AG04450 (cell line): Measurements from ENCODE around the gene TRDN. TPM values are rescaled to one million over a fixed set of nuclear protein-coding genes. Genes with fewer than 3 reads are reported as not detected.
A peak's percentile ranks its signal among the peaks of the same experiment; 100 is the strongest.
"Not testable (repeated sequence)": the region's sequence is repeated elsewhere in the genome, so short reads cannot be mapped to it uniquely, and the experiment has no call there.

Experiments used
- CTCF ChIA-PET: fragments of 300-600, 350-600 bp; formaldehyde crosslinking; extraction: SDS; loops from one replicate; lab custom pipeline; 2022; ENCODE audit warnings: antibody characterized with exemption, inconsistent platforms; lab: Charles Lee
- POLR2A ChIA-PET: fragments of 350-600 bp; formaldehyde crosslinking; extraction: SDS; loops from one replicate; lab custom pipeline; 2021; ENCODE audit warnings: antibody characterized with exemption, inconsistent platforms; lab: Yijun Ruan, JAX
- DNase-seq: peaks from one replicate; pipeline ENCODE4 v3.0.0-alpha.2; 2011; ENCODE audit warnings: low read depth, low spot score
- H3K27ac ChIP-seq: one replicate; pipeline ENCODE4 v1.5.1; 2012; ENCODE audit warnings: low read depth, low read length, control low read depth
- H3K27me3 ChIP-seq: one replicate; pipeline ENCODE4 v1.6.0; 2012; ENCODE audit warnings: low read length; ENCODE audit not compliant: control insufficient read depth, insufficient read depth
- H3K4me3 ChIP-seq: 2 replicates; pipeline ENCODE4 v1.5.1; 2011; ENCODE audit warnings: mild to moderate bottlenecking, low read depth, low read length, control low read depth
- H3K9me3 ChIP-seq: 2 replicates; pipeline ENCODE4 v1.5.1; 2012; ENCODE audit warnings: low read length; ENCODE audit not compliant: control insufficient read depth, insufficient read depth
- polyA plus RNA-seq: library from polyadenylated mRNA; depleted of rRNA; stranded (reverse); fragments of >200 nt; gene quantifications from 2 replicates; pipeline ENCODE4 v1.2.3, GENCODE V29; 2011
- TF ChIP-seq, protein P1 (sequence below): IDR thresholded peaks from 2 replicates; pipeline ENCODE4 v1.5.1; 2011; ENCODE audit warnings: low read depth, low read length, control low read depth, inconsistent platforms

Gene TRDN
- polyA plus RNA-seq, 1 experiment, result not detected

DNA sequence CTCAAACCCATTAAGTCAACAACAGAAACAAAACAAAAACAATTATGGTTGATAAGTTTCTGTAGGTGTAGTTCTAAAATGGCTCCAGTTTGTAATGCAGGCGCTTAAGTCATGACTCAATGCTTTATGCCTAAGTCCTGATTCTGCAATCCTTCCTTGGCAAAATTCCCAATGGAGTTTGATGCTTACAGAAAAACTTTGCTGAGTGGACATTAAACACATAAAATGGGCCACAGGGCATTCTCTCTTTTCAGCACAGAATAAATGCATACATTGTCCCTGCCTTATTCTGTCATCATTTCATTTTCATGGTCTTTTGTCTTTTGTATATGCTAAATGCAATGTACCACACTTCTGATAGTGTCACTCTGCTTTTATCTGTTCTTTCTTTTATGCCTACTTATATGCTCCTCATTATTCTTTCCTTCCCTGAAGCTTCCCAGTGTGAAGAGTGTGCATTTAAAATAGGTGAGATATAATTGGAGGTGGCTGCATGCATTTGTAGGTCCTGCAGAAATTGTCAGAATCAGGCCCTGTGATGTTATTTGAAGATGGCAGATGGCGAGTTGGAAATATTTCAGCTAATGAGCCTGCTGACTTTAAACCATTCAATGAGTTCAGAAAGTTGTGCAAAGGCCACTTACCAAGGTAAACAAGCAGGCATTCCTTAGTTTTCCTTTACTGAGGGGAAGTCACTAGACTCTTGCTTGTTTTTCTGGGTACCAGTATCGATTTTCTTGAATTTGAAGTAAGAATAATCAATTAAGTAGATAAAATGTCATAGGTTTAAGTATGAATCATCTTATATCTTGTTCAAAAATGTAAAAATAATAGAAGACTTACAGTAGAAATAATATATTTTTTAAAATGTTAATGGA lies 313.1 kb downstream of the TRDN start:
- no peak for DNase-seq

GRCh38 chr6:123321020-123321419 lies 315.7 kb downstream of the TRDN start:
- TF ChIP-seq, protein P1, sequence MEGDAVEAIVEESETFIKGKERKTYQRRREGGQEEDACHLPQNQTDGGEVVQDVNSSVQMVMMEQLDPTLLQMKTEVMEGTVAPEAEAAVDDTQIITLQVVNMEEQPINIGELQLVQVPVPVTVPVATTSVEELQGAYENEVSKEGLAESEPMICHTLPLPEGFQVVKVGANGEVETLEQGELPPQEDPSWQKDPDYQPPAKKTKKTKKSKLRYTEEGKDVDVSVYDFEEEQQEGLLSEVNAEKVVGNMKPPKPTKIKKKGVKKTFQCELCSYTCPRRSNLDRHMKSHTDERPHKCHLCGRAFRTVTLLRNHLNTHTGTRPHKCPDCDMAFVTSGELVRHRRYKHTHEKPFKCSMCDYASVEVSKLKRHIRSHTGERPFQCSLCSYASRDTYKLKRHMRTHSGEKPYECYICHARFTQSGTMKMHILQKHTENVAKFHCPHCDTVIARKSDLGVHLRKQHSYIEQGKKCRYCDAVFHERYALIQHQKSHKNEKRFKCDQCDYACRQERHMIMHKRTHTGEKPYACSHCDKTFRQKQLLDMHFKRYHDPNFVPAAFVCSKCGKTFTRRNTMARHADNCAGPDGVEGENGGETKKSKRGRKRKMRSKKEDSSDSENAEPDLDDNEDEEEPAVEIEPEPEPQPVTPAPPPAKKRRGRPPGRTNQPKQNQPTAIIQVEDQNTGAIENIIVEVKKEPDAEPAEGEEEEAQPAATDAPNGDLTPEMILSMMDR, result no peak
- H3K27ac ChIP-seq, result no peak overlapping the region
- ChIA-PET POLR2A (no interaction called here), CTCF (no interaction called here)
- H3K27me3 ChIP-seq, result no peaks in the 10 kb centered on the region
- DNase-seq, result no peak
- no peaks in the 10 kb centered on the region for H3K9me3 ChIP-seq
- H3K4me3 ChIP-seq, result no peak overlapping the region

More for the DNA sequence above, 313.1 kb downstream of the TRDN start:
- H3K4me3 ChIP-seq, result no peak overlapping the region
- no peaks in the 10 kb centered on the region for H3K27me3 ChIP-seq
- no peak overlapping the region for H3K27ac ChIP-seq
- H3K9me3 ChIP-seq, result no peaks in the 10 kb centered on the region
- CTCF ChIA-PET, result interaction anchor here (0.8 kb wide), 1 partner anchor 454 kb away, joined by 3 read pairs; no protein-coding TSS in a partner anchor
- POLR2A ChIA-PET, result no interaction called here
- TF ChIP-seq, protein P1, result no peak

- no peak for DNase-seq
- TF ChIP-seq, protein P1, result peak; percentile 53
- H3K27me3 ChIP-seq, result no peaks in the 10 kb centered on the region
- no peak overlapping the region for H3K27ac ChIP-seq
- no peak overlapping the region for H3K4me3 ChIP-seq
- ChIA-PET CTCF (interaction anchor here (0.6 to 5.4 kb wide), 3 partner anchors 446 to 586 kb away, joined by 5 to 48 read pairs (median 12); no protein-coding TSS in a partner anchor), POLR2A (no interaction called here)
- H3K9me3 ChIP-seq, result no peaks in the 10 kb centered on the region
These were observed 319.9 kb downstream of the TRDN start for GRCh38 chr6:123316733-123317323.

DNA sequence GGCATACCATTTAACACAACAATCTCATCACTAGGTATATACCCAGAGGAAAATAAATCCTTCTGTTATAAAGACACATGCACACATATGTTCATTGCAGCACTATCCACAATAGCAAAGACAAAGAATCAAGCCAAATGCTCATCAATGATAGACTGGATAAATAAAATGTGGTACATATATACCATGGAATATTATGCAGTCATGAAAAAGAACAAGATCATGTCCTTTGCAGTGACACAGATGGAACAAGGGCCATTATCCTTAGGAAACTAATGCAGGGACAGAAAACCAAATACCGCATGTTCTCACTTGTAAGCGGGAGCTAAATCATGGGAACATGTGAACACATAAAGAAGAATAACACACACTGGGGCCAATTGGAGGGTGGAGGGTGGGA lies 322.3 kb downstream of the TRDN start:
- H3K9me3 ChIP-seq, H3K4me3 ChIP-seq, H3K27ac ChIP-seq, CTCF ChIA-PET, DNase-seq, POLR2A ChIA-PET, H3K27me3 ChIP-seq: not testable (repeated sequence)

DNA sequence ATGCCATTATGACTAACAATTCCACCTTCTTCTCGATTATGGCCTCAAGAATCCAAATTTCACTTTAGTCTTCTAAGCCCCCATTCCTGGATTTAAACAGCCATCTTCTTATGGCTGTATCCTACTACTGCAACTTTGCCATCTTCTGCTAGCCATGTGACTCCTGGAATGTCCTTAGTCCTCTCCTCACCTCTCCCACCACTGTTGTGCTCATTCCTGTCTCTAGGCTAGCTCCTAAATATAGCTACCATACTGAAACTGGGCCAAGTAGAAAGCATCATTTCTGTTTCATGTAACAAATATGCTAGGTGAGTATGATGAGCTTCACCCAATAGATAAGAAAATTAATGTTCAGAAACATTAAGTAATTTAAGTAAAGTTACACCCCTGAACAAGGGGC lies 327.6 kb downstream of the TRDN start:
- DNase-seq, result no peak
- POLR2A ChIA-PET, result no interaction called here
- H3K9me3 ChIP-seq, result no peaks in the 10 kb centered on the region
- H3K4me3 ChIP-seq, result no peak overlapping the region
- CTCF ChIA-PET, result interaction anchor here (1.2 kb wide), 1 partner anchor 9 kb away, joined by 3 read pairs; no protein-coding TSS in a partner anchor
- no peak overlapping the region for H3K27ac ChIP-seq
- TF ChIP-seq, protein P1, result no peak
- no peaks in the 10 kb centered on the region for H3K27me3 ChIP-seq
